ENCODE measurements around the gene MICU1.

- TF ChIP-seq ZNF24 (IDR thresholded peaks at IDR 0.05), result no peak
- no peak for TF ChIP-seq CHD4 (IDR thresholded peaks at IDR 0.05)
These were observed 240.2 kb downstream of the MICU1 start for GRCh38 chr10:72385724-72386123.

Data from GM12878 (cell line).